Spinal cord (tissue), 10 donors: ENCODE measurements around the gene CDH23. TPM values are rescaled to one million over a fixed set of nuclear protein-coding genes. Genes with fewer than 3 reads are reported as not detected.

Source experiments
- DNase-seq, 6 donors: peaks; one replicate each; pipeline versions ENCODE4 v3.0.0 to v3.0.0-alpha.2; 2013 to 2015; ENCODE audit warnings: low spot score in 6 of 6, low read depth in 4 of 6
- H3K27ac ChIP-seq: one replicate; pipeline ENCODE4 v1.5.1; 2013; ENCODE audit warnings: low read depth, low read length, control low read depth
- H3K27me3 ChIP-seq: one replicate; pipeline ENCODE4 v1.6.1; 2013; ENCODE audit warnings: low read length; ENCODE audit not compliant: control insufficient read depth, insufficient read depth
- H3K36me3 ChIP-seq: one replicate; pipeline ENCODE4 v1.6.1; 2013; ENCODE audit warnings: low read length; ENCODE audit not compliant: control insufficient read depth, insufficient read depth
- H3K4me1 ChIP-seq: one replicate; pipeline ENCODE4 v1.6.1; 2013; ENCODE audit warnings: low read length; ENCODE audit not compliant: control insufficient read depth, insufficient read depth
- H3K4me3 ChIP-seq: one replicate; pipeline ENCODE4 v1.5.1; 2013; ENCODE audit warnings: low read depth, low read length, control low read depth
- H3K9me3 ChIP-seq: one replicate; pipeline ENCODE4 v1.6.1; 2013; ENCODE audit warnings: low read length; ENCODE audit not compliant: control insufficient read depth, insufficient read depth
- WGBS: methylation state at CpG from one replicate; pipeline ENCODE4 v1.1.5; 2013; ENCODE audit warnings: missing lambda C conversion rate; ENCODE audit not compliant: insufficient coverage; 5-methylcytosine and 5-hydroxymethylcytosine counted together
- polyA plus RNA-seq, 2 donors: library from polyadenylated mRNA; unstranded; fragments of 120-200 nt; gene quantifications; one replicate each; pipeline ENCODE4 v1.2.1, GENCODE V29; 2013; ENCODE audit not compliant: insufficient read length in 2 of 2
- total RNA-seq, 2 donors: library from RNA; depleted of rRNA in 1 of 2; stranded (reverse); fragments of 120-200 nt in 1 of 2; fragments of >200 nt in 1 of 2; gene quantifications; one replicate each; pipeline versions ENCODE4 v1.2.3 to v1.2.4, GENCODE V29; 2013 to 2014
- donor health status: healthy.

The CDH23 gene
- total and polyA plus RNA-seq, 4 donors, result 15.6 to 24.2 (median 19.0) TPM

DNA sequence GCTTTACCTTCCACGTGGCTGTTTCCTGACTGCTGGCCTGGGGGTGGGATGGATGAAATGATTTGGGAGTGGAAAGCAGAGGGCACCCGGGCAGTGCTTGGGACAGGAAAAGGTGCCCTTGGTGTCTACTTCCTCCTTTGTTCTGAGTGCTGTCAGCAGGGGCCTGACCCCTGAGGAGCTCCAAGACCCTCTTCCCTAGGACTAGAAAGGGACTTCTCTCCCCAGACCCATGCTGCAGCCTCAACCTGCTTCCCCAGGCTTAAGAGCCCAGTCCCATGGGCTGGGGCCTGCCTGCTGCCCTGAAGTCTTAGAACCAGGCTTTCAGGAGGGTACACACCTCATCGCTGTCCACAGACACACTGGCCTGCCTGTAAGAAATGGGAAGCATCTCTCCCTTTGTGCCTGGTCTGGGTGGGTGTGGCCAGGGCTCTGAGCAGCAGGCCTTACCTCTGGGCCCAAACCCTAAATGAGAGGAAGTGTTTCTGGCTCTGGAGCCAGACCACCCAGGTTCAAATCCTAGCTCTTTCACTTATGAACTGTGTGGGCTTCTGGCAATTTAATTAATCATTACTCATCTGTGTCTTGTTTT, 12.9 kb downstream of the CDH23 start:
- peaks cover 4% of the 10 kb centered on the region for H3K4me1 ChIP-seq
- H3K27ac ChIP-seq, result no peak overlapping the region
- no peaks in the 10 kb centered on the region for H3K27me3 ChIP-seq
- no peaks in the 10 kb centered on the region for H3K36me3 ChIP-seq
- no peak for DNase-seq
- no peak overlapping the region for H3K4me3 ChIP-seq
- WGBS, result 67% methylated on average over 3 of the region's 3 CpGs
- H3K9me3 ChIP-seq, result no peaks in the 10 kb centered on the region

DNA sequence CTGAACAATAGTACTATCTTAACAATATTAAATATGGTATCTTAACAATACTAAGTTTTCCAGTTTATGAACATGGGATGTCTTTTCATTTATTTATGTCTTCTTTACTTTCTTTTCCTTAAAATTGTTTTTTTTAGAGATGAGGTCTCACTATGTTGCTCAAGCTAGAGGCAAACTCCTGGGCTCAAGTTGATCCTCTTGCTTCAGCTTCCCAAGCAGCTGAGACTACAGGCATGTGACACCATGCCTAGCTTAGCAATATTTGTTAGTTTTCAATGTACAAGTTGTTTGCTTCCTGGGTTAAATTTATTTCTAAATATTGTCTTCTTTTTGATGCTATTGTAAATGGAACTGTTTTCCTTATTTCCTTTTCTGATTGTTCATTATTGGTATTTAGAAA, 16.9 kb downstream of the CDH23 start:
- H3K27me3 ChIP-seq, result no peaks in the 10 kb centered on the region
- H3K4me1 ChIP-seq, result no peaks in the 10 kb centered on the region
- peaks cover 5% of the 10 kb centered on the region for H3K9me3 ChIP-seq
- H3K36me3 ChIP-seq, result no peaks in the 10 kb centered on the region
- H3K4me3 ChIP-seq, result no peak overlapping the region
- no peak overlapping the region for H3K27ac ChIP-seq
- DNase-seq, result no peak

DNA sequence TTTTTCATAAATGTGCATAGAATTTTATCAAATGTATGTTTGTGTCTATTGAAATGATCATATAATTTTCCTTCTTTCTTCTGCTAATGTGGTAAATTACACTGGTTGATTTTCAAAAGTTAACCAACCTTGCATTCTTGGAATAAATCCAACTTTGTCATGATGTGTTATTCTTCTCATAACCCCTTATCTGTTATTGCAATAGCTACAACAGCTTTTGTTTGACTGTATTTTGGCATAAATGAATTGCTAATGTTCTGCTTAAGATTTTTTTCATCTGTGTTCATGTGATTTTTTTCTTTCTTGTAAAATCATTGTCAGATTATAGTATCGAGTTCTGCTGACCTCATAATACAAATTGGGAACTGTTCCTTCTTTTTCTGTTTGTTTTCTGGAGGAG, 17.6 kb downstream of the CDH23 start:
- Histone ChIP-seq H3K27me3 (no peaks in the 10 kb centered on the region), H3K4me1 (no peaks in the 10 kb centered on the region), H3K27ac (no peak overlapping the region), H3K9me3 (peaks cover 5% of the 10 kb centered on the region), H3K36me3 (no peaks in the 10 kb centered on the region), H3K4me3 (no peak overlapping the region)
- peak in 1 of 6 donors; percentile 52 for DNase-seq
- no CpG with 5 or more reads among the region's 1 CpG for WGBS

DNA sequence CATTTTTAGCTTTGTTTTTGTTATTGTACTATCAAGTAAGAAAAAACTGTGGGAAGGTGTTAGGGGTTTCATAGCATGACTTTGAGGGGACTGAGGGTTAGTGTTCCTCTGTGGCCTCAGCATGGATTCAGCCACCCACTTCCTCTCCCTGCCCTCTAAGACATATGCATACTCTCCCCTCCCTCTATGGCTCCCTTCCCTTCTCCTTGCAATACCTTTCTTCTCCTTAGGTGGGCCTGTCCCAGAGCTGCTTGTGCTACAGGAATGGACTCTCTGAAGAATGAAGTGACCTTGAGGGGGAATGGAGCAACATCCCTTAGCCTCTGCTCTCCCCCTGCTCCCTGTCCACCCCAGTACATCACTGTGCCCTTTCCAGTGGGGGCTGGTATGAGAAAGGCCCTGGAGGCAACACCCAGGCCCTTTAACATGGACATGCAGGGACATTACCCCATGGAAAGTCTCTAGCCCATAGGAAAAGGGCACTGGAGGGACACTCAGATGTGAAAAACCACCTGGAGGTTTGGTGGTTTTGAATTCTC, 22.4 kb downstream of the CDH23 start:
- DNase-seq, result no peak
- H3K4me3 ChIP-seq, result no peak overlapping the region
- peaks cover 5% of the 10 kb centered on the region for H3K9me3 ChIP-seq
- H3K36me3 ChIP-seq, result no peaks in the 10 kb centered on the region
- no peaks in the 10 kb centered on the region for H3K27me3 ChIP-seq
- H3K27ac ChIP-seq, result no peak overlapping the region
- H3K4me1 ChIP-seq, result no peaks in the 10 kb centered on the region

DNA sequence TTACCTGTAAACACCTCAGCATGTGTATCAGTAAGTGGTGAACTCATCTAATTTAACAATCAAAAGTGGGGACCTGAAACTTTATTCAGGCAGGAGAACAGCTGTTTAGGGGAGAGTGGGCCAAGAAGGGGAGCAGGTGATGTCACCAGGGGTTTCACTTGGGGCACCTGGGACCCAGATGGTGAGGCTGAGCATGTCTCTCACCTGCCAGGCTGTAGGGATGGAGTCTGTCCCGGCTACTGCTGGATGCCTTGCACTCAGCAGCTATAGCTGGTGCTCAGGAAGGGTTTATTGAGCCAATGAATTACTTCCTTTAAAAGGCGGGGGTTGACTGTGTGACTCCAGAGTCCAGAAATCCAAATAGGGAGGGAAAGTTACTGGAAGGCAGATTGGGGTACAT, 23.0 kb downstream of the CDH23 start:
- Histone ChIP-seq H3K36me3 (no peaks in the 10 kb centered on the region), H3K9me3 (peaks cover 5% of the 10 kb centered on the region), H3K4me3 (no peak overlapping the region), H3K27ac (no peak overlapping the region), H3K27me3 (no peaks in the 10 kb centered on the region), H3K4me1 (no peaks in the 10 kb centered on the region)
- WGBS, result 100% methylated on average over 1 of the region's 2 CpGs
- DNase-seq, result no peak

DNA sequence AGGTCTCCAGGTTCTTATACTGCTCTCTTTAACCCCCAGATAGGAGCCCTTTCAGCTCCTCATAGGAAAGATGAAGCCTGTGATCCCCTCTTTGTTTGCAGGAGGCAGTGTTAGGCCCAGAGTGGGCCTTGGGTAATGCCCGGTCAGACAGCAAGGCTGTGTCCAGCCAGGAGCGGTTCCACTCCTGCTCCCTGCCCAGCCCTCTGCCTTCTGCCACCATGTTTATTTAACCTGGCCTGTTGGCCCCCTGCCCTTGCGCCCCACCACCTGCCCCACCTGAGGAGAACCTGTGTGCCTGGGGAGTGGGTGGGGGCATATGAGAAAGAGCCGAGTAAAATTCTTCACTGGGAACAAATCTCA, 24.3 kb downstream of the CDH23 start:
- Histone ChIP-seq H3K36me3 (no peaks in the 10 kb centered on the region), H3K9me3 (peaks cover 5% of the 10 kb centered on the region), H3K4me3 (no peak overlapping the region), H3K4me1 (no peaks in the 10 kb centered on the region), H3K27me3 (no peaks in the 10 kb centered on the region), H3K27ac (no peak overlapping the region)
- no peak for DNase-seq
- no CpG with 5 or more reads among the region's 4 CpGs for WGBS

DNA sequence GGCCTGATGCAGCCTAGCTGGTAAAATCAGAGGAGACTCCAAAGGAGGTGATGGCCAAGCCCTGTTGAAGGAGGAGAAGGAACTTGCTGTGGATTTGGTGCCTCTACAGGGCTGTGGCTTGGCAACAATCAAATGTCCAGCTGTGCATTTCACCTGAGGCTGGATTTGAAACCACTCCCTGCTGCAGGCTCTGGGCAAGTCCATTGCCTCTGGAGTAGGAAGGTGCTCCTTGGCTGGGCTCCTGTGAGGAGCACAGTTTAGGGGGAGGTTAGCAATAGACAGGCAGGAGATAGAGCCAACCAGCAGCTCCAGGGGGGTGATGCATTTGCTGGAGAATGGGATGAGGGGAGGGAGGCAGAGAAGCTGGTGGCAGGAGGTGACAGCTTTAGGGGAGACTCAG, 26.5 kb downstream of the CDH23 start:
- H3K36me3 ChIP-seq, result no peaks in the 10 kb centered on the region
- no peak for DNase-seq
- H3K9me3 ChIP-seq, result peaks cover 1% of the 10 kb centered on the region
- no peaks in the 10 kb centered on the region for H3K27me3 ChIP-seq
- H3K27ac ChIP-seq, result no peak overlapping the region
- no peaks in the 10 kb centered on the region for H3K4me1 ChIP-seq
- no peak overlapping the region for H3K4me3 ChIP-seq

DNA sequence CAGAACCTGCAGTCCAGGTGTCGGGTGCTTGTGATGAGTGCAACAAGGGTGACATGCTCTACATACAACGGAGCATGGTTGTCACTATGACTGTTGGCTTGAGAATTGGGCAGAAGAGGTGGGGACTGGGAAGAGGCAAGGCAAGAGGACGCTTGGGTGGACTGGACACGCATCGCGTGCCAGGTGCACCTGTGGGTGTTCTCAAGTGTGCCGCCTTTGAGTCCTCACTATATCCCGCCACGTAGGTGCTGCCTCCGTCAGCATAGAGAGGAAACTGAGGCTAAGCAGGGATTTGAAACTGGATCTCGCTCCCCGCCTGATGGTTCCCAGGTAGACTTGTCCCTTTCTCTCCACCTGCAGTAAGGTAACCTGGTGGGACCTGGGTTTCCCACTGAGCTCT, 27.2 kb downstream of the CDH23 start:
- no peaks in the 10 kb centered on the region for H3K4me1 ChIP-seq
- H3K4me3 ChIP-seq, result no peak overlapping the region
- 94% methylated on average over 9 of the region's 12 CpGs for WGBS
- no peaks in the 10 kb centered on the region for H3K36me3 ChIP-seq
- no peaks in the 10 kb centered on the region for H3K9me3 ChIP-seq
- DNase-seq, result no peak
- H3K27ac ChIP-seq, result no peak overlapping the region
- no peaks in the 10 kb centered on the region for H3K27me3 ChIP-seq

DNA sequence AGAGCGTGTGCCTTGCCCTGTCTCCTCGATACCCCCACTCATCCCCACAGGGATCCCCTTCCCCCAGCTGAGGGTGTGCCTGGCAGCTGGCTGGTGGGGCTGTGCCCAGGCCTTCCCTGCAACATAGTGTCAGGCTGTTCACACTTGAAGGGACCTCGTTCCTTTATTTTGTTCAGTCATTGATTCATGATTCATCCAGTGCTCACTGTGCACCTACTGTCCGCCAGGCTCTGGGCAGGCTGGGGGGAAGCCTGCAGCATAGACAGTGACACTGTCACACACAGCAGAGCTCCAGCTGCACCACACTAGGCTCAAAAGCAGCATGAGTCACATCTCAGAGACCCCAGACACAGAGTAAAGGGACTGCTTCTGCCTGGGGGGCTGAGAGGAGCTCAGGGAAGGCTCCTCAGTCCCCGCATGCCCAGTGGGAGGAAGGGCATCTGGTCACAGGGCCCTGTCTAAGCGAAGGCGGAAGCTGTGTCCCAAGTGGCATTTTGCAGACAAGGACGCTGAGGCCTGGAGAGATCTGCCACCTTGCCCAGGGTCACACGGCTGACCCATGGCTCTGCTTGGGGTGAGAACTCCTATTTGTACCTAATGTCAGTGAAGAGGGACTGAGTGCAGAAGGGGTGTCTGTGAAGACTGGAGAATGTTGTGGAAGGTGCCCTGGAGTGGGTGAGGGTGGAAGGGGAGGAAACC, 27.9 kb downstream of the CDH23 start:
- DNase-seq, result no peak
- H3K9me3 ChIP-seq, result no peaks in the 10 kb centered on the region
- no peak overlapping the region for H3K4me3 ChIP-seq
- no peaks in the 10 kb centered on the region for H3K27me3 ChIP-seq
- 78% methylated on average over 8 of the region's 9 CpGs for WGBS
- no peaks in the 10 kb centered on the region for H3K36me3 ChIP-seq
- no peaks in the 10 kb centered on the region for H3K4me1 ChIP-seq
- no peak overlapping the region for H3K27ac ChIP-seq

DNA sequence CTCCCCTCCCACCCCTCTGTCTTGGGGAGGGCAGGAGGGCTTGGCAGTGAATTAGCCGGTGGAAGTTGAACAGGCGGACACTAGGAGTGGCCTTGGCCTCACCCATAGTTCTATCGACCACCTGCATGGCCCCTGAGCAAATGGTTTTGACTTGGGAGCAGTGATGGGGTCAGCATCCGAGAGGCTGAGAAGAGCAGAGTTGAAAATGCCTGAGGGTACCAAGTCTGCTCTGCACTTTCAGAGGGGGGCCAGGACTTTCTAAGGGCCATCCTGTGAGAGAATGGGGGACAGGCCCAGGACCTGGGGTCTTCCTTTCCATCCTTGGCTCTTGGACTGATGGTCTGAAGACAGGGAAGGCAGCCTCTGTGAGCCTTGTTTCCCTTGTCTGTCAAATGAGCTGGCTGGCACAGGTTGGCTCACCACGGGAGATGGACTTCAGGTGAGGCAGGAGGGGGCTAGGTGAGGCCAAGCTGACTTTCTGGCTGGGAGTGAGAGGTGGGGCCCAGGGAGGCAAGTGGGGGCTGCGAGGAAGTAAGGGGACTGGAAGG, 29.4 kb downstream of the CDH23 start:
- Histone ChIP-seq H3K27ac (no peak overlapping the region), H3K36me3 (no peaks in the 10 kb centered on the region), H3K4me3 (no peak overlapping the region), H3K4me1 (peaks cover 2% of the 10 kb centered on the region), H3K27me3 (no peaks in the 10 kb centered on the region), H3K9me3 (no peaks in the 10 kb centered on the region)
- no peak for DNase-seq
- WGBS, result 88% methylated on average over 3 of the region's 6 CpGs
